WERI-Rb-1 (cell line): ENCODE results near the gene PDGFRA.

Source experiments
- DNase-seq: peaks from one replicate; pipeline ENCODE4 v3.0.0-alpha.2; 2020
- H3K27ac ChIP-seq: fragments of 250-450 bp; sonication (Bioruptor Pico); 2 replicates; pipeline ENCODE4 v1.5.1; 2020; ENCODE audit warnings: mild to moderate bottlenecking, moderate library complexity
- H3K27me3 ChIP-seq: fragments of 250-450 bp; sonication (Bioruptor Pico); 2 replicates; pipeline ENCODE4 v1.5.1; 2021; ENCODE audit warnings: mild to moderate bottlenecking, low read depth, moderate library complexity; ENCODE audit not compliant: insufficient read depth, severe bottlenecking
- H3K36me3 ChIP-seq: fragments of 250-450 bp; sonication (Bioruptor Pico); 2 replicates; pipeline ENCODE4 v1.5.1; 2020; ENCODE audit warnings: mild to moderate bottlenecking, moderate library complexity
- H3K4me3 ChIP-seq: 2 replicates; pipeline ENCODE4 v1.5.1; 2011; ENCODE audit warnings: low read depth, mild to moderate bottlenecking, control low read depth, low read length
- H3K9me3 ChIP-seq: fragments of 250-450 bp; sonication (Bioruptor Pico); 2 replicates; pipeline ENCODE4 v1.5.1; 2021; ENCODE audit warnings: mild to moderate bottlenecking, moderate library complexity; ENCODE audit not compliant: severe bottlenecking
- TF ChIP-seq, protein P1 (sequence below): IDR thresholded peaks from 2 replicates; pipeline ENCODE4 v1.5.1; 2011; ENCODE audit warnings: low read depth, mild to moderate bottlenecking, control low read depth, inconsistent platforms, low read length

PDGFRA gene

DNA sequence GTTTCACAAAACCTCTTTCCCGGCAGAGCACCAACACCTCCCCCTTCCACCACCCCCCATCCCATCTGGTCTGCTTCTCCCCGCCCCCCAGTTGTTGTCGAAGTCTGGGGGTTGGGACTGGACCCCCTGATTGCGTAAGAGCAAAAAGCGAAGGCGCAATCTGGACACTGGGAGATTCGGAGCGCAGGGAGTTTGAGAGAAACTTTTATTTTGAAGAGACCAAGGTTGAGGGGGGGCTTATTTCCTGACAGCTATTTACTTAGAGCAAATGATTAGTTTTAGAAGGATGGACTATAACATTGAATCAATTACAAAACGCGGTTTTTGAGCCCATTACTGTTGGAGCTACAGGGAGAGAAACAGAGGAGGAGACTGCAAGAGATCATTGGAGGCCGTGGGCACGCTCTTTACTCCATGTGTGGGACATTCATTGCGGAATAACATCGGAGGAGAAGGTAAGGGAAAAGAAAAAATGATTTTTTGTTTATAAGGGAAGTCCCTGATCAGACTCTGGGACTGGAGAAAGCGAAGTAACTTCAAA lies at the start of gene PDGFRA:
PDGFRA (plus strand) TSS at position 333 of the 541 bp plus-strand sequence. CDS start 29,476 bp downstream, outside the sequence.
- Histone ChIP-seq H3K27me3 (peaks cover 93% of the 10 kb centered on the region), H3K27ac (no peak within 1 kb of the TSS), H3K4me3 (no peak within 1 kb of the TSS), H3K36me3 (no peaks in the 10 kb centered on the region), H3K9me3 (peaks cover 11% of the 10 kb centered on the region)
- no peak for DNase-seq
- TF ChIP-seq, protein P1, sequence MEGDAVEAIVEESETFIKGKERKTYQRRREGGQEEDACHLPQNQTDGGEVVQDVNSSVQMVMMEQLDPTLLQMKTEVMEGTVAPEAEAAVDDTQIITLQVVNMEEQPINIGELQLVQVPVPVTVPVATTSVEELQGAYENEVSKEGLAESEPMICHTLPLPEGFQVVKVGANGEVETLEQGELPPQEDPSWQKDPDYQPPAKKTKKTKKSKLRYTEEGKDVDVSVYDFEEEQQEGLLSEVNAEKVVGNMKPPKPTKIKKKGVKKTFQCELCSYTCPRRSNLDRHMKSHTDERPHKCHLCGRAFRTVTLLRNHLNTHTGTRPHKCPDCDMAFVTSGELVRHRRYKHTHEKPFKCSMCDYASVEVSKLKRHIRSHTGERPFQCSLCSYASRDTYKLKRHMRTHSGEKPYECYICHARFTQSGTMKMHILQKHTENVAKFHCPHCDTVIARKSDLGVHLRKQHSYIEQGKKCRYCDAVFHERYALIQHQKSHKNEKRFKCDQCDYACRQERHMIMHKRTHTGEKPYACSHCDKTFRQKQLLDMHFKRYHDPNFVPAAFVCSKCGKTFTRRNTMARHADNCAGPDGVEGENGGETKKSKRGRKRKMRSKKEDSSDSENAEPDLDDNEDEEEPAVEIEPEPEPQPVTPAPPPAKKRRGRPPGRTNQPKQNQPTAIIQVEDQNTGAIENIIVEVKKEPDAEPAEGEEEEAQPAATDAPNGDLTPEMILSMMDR: no peak

GRCh38 chr4:54184581-54184980 lies 44.5 kb upstream of the PDGFRA start:
- peaks cover 66% of the 10 kb centered on the region for H3K27me3 ChIP-seq
- H3K4me3 ChIP-seq: no peak overlapping the region
- TF ChIP-seq, protein P1: no peak
- no peaks in the 10 kb centered on the region for H3K9me3 ChIP-seq
- H3K36me3 ChIP-seq: no peaks in the 10 kb centered on the region
- no peak overlapping the region for H3K27ac ChIP-seq
- no peak for DNase-seq

DNA sequence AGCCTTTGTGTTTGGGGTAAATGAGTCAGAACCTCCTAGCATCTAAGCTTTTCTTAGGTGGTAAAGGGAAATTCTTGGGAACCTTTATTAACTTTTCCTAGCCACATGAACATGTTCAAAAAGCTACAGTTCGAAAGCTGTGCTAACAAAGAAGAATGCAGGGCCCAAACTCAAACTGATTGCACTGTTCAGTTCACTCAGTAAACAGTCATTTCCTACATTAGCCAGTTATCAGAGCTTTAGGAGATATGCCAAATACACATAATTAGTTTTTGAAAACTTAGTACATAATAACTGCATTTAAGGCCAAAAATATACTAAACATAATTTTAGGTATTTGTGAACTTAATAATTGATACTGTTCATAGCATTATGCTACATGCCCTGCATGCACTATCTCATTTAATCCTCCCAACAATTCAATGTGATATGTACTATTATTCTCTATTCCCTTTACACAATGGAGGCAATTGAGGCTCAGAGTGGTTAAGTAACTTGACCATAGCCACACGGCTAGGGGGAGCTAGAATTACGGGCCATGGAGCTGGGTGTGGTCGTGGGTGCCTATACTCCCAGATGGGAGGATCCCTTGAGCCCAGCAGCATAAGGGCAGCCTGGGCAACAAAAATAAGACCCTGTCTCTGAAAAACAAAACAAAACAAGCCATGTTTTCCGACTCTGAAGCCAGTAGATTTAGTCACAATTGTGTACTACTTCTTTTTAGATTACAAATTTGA lies 43.9 kb upstream of the PDGFRA start:
- Histone ChIP-seq H3K9me3 (no peaks in the 10 kb centered on the region), H3K36me3 (no peaks in the 10 kb centered on the region), H3K27me3 (peaks cover 62% of the 10 kb centered on the region), H3K4me3 (no peak overlapping the region), H3K27ac (no peak overlapping the region)
- TF ChIP-seq, protein P1: no peak
- no peak for DNase-seq

- no peaks in the 10 kb centered on the region for H3K36me3 ChIP-seq
- H3K27me3 ChIP-seq: peaks cover 63% of the 10 kb centered on the region
- H3K9me3 ChIP-seq: no peaks in the 10 kb centered on the region
- DNase-seq: no peak
- no peak overlapping the region for H3K4me3 ChIP-seq
- H3K27ac ChIP-seq: no peak overlapping the region
- TF ChIP-seq, protein P1: no peak
Observed at GRCh38 chr4:54185866-54186265, 43.2 kb upstream of the PDGFRA start.

GRCh38 chr4:54186371-54186770 lies 42.7 kb upstream of the PDGFRA start:
- DNase-seq: no peak
- Histone ChIP-seq H3K9me3 (no peaks in the 10 kb centered on the region), H3K27ac (no peak overlapping the region), H3K36me3 (no peaks in the 10 kb centered on the region), H3K4me3 (no peak overlapping the region), H3K27me3 (peaks cover 65% of the 10 kb centered on the region)
- TF ChIP-seq, protein P1: no peak

DNA sequence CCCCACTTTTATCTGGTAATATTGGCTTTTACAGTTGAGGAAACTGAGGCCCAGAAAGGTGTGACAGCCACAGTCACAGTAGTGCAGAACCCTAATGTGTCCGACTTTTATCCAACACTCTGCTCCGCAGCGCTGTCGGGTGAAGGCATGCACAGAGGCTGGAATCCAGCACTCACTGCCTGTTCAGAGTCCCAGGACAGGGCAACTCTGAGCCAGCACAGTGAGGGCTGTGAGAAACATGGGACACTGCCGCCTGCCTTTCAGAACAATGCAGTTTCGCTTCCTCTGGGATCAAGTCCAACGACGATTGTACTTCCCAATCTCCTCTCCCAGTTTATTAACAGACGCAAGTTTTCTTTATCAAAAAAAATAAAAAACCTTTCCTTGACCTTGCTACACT lies 41.9 kb upstream of the PDGFRA start:
- no peaks in the 10 kb centered on the region for H3K36me3 ChIP-seq
- DNase-seq: no peak
- TF ChIP-seq, protein P1: no peak
- H3K4me3 ChIP-seq: no peak overlapping the region
- no peaks in the 10 kb centered on the region for H3K9me3 ChIP-seq
- H3K27ac ChIP-seq: no peak overlapping the region
- peaks cover 64% of the 10 kb centered on the region for H3K27me3 ChIP-seq
